Upper lobe of right lung (tissue), 1 donor: Measurements from ENCODE around the gene SDHA. TPM values are rescaled to one million over a fixed set of nuclear protein-coding genes. Genes with fewer than 3 reads are reported as not detected.
A peak's percentile ranks its signal among the peaks of the same experiment; 100 is the strongest.
"Not testable (repeated sequence)": the region's sequence is repeated elsewhere in the genome, so short reads cannot be mapped to it uniquely, and the experiment has no call there.

Experiments used
- ATAC-seq: fragments of 200-7000 bp; cut with Tn5 transposase; one replicate; pipeline ENCODE4 v1.9.1; 2020; ENCODE audit warnings: mild to moderate bottlenecking, moderate library complexity
- DNase-seq: peaks from one replicate; pipeline ENCODE4 v3.0.0-alpha.2; 2020
- H3K27ac ChIP-seq: fragments of 200-600 bp; one replicate; pipeline ENCODE4 v1.8.0; 2022
- H3K27me3 ChIP-seq: fragments of 200-600 bp; one replicate; pipeline ENCODE4 v1.8.0; 2022; ENCODE audit warnings: mild to moderate bottlenecking
- H3K36me3 ChIP-seq: fragments of 200-600 bp; one replicate; pipeline ENCODE4 v1.8.0; 2022
- H3K4me1 ChIP-seq: fragments of 200-600 bp; one replicate; pipeline ENCODE4 v1.8.0; 2022
- H3K4me3 ChIP-seq: fragments of 200-600 bp; one replicate; pipeline ENCODE4 v1.8.0; 2022; ENCODE audit warnings: mild to moderate bottlenecking
- H3K9me3 ChIP-seq: fragments of 200-600 bp; one replicate; pipeline ENCODE4 v1.8.0; 2022
- intact Hi-C: fragments of 100-400 bp; cut with DNase I; formaldehyde crosslinking; loops from one replicate; pipeline ENCODE4 v1.11.0; 2022
- total RNA-seq: library from RNA; stranded (reverse); fragmentation: NEBNext Ultra II Directional; extraction: Animal tissue kit (Norgen Biotek cat#: 25700); gene quantifications from one replicate; pipeline ENCODE4 v1.2.1, GENCODE V29; 2021
- TF ChIP-seq, protein P1 (sequence below): fragments of 200-600 bp; IDR thresholded peaks from one replicate; pipeline ENCODE4 v1.8.0; 2022; ENCODE audit warnings: antibody characterized with exemption
- donor health status: DM: no; HTN: yes; CAD: no; lungs with severe emphysema.

Gene SDHA
- total RNA-seq, 1 donor from 2014 or later = 94.0 TPM

DNA sequence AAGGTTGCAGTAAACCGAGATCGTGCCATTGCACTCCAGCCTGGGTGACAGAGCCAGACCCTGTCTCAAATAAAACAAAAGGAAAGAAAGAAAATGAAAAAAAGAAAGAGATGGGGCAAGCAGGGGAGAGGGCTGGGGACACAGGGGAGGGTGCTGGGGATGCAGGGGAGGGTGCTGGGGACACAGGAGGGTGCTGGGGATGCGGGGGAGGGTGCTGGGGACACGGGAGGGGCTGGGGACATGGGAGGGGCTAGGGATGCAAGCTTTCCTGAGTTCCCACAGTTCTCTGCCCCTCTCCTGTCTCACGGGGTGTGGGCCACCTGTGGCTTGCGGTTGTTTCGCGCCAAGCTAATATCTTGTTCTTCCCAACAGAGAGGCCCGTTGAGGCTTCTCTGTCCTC, 60.5 kb downstream of the SDHA start:
- TF ChIP-seq, protein P1, sequence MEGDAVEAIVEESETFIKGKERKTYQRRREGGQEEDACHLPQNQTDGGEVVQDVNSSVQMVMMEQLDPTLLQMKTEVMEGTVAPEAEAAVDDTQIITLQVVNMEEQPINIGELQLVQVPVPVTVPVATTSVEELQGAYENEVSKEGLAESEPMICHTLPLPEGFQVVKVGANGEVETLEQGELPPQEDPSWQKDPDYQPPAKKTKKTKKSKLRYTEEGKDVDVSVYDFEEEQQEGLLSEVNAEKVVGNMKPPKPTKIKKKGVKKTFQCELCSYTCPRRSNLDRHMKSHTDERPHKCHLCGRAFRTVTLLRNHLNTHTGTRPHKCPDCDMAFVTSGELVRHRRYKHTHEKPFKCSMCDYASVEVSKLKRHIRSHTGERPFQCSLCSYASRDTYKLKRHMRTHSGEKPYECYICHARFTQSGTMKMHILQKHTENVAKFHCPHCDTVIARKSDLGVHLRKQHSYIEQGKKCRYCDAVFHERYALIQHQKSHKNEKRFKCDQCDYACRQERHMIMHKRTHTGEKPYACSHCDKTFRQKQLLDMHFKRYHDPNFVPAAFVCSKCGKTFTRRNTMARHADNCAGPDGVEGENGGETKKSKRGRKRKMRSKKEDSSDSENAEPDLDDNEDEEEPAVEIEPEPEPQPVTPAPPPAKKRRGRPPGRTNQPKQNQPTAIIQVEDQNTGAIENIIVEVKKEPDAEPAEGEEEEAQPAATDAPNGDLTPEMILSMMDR = no peak
- DNase-seq = peak; percentile 26
- Histone ChIP-seq H3K27ac (no peak overlapping the region), H3K36me3 (peaks cover 33% of the 10 kb centered on the region), H3K4me1 (peaks cover 1% of the 10 kb centered on the region), H3K27me3 (no peaks in the 10 kb centered on the region), H3K9me3 (no peaks in the 10 kb centered on the region), H3K4me3 (no peak overlapping the region)
- intact Hi-C loops = no loop called here
- ATAC-seq = peak; percentile 22

DNA sequence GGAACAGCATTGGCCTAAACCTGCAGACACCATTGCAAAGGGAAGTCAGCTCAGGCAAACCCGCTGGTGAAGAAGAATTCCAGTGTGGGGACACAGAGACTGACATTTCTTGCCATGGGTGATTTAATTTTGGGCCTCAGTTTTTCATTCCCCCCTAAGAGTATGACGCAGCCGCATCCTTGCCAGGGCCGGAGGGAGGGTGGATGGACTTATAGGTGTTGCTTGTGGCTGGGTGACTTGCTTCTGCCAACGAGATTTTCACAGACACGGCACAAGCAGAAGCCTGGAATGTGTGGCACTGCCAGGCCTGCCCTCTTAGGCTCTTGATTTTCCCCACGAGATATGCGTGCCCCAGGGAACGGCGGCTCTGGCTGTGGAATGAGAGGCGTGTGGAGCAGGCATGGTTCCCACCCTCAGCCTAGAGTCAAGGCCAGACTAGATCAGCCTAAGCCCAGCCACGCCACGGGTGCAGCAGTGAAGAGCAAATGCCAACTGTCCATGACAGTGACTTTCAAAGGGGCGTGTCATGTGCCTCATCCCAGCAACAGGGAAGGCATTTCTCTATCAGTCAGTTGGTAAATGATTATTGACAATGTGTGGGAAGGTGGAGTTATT, 61.0 kb downstream of the SDHA start:
- H3K4me3 ChIP-seq, H3K27me3 ChIP-seq, ATAC-seq, H3K27ac ChIP-seq, intact Hi-C loops, H3K9me3 ChIP-seq, H3K4me1 ChIP-seq: not testable (repeated sequence)
- peak; percentile 47 for DNase-seq
- peaks cover 28% of the 10 kb centered on the region for H3K36me3 ChIP-seq

DNA sequence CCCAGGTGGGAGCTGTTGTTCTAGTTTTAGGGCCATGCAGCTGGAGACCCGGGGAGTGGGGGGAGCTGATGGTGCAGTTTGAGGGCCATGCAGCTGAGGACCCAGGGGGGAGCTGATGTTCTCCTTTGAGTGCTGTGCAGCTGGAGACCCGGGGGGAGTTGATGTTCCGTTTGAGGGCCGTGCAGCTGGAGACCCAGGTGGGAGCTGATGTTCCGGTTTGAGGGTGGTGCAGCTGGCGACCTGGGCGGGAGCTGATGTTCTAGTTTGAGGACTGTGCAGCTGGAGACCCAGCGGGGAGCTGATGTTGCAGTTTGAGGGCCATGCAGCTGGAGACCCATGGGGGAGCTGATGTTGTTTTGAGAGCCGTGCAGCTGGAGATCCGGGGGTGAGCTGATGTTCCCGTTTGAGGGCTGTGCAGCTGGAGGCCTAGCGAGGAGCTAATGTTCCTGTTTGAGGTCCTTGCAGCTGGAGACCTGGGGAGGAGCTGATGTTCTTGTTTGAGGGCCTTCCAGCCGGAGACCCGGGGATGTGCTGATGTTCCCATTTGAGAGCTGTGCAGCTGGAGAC, 68.0 kb downstream of the SDHA start:
- no peaks in the 10 kb centered on the region for H3K9me3 ChIP-seq
- H3K27me3 ChIP-seq = no peaks in the 10 kb centered on the region
- no peak overlapping the region for H3K4me3 ChIP-seq
- H3K27ac ChIP-seq = no peak overlapping the region
- DNase-seq (peak; percentile 49), ATAC-seq (no peak)
- intact Hi-C loops = no loop called here
- H3K4me1 ChIP-seq = no peaks in the 10 kb centered on the region
- H3K36me3 ChIP-seq = peaks cover 7% of the 10 kb centered on the region
- TF ChIP-seq, protein P1 = no peak

DNA sequence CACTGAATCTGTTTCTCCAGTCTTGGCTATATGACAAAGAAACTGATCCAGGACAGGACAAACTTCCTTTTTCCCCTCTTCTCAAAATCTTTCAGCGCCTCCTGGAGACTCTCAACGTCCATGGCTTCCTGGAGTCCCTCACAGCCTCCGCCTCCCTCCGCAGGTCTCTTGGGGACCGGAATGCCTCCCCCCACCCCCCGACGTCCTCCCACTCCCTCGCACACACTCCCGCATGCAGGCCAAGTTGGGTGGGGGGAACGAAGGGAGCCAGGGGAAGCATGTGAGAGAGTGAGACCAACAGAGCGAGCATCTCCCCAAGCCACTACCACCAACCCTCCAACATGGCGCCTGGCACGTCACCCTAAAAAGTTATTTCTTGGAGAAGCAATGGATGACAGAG, 72.1 kb downstream of the SDHA start:
- intact Hi-C loops, H3K4me1 ChIP-seq, H3K27ac ChIP-seq, H3K9me3 ChIP-seq, H3K27me3 ChIP-seq, H3K36me3 ChIP-seq, H3K4me3 ChIP-seq, ATAC-seq: not testable (repeated sequence)
- DNase-seq = peak; percentile 31

DNA sequence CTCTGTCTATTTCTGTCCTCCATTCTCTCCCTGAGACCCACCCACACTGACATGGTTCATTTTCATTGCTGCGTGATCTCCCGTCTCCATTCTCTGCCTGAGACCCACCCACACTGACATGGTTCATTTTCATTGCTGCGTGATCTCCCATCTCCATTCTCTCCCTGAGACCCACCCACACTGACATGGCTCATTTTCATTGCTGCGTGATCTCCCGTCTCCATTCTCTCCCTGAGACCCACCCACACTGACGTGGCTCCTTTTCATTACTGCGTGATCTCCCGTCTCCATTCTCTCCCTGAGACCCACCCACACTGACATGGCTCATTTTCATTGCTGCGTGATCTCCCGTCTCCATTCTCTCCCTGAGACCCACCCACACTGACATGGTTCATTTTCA, 73.2 kb downstream of the SDHA start:
- intact Hi-C loops, ATAC-seq: not testable (repeated sequence)

DNA sequence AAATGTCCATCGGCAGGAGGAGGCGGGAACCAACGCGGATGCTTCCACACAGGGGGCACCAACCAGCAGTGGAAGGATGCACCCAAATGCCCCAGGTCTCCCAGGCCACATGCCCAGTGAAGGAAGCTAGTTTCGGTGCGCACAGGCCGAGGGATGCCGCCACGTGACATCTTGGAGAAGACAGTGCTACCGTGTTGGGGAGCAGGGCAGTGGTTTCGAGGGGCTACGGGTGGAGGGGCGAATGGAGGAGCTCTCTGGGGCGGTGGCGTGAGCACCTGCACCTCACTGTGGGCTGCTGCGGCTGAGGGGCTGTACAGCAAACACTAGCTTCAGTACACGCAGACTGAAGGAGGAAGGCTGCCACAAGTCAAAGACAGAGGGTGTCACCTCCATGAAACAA, 76.7 kb downstream of the SDHA start:
- intact Hi-C loops, H3K36me3 ChIP-seq, H3K9me3 ChIP-seq, H3K27ac ChIP-seq, H3K4me3 ChIP-seq, ATAC-seq, H3K4me1 ChIP-seq, H3K27me3 ChIP-seq: not testable (repeated sequence)
- DNase-seq = peak; percentile 34

More for the DNA sequence above, 73.2 kb downstream of the SDHA start:
- H3K4me1 ChIP-seq, H3K36me3 ChIP-seq, H3K9me3 ChIP-seq, H3K4me3 ChIP-seq, H3K27me3 ChIP-seq, H3K27ac ChIP-seq: not testable (repeated sequence)
- peak; percentile 4 for DNase-seq

DNA sequence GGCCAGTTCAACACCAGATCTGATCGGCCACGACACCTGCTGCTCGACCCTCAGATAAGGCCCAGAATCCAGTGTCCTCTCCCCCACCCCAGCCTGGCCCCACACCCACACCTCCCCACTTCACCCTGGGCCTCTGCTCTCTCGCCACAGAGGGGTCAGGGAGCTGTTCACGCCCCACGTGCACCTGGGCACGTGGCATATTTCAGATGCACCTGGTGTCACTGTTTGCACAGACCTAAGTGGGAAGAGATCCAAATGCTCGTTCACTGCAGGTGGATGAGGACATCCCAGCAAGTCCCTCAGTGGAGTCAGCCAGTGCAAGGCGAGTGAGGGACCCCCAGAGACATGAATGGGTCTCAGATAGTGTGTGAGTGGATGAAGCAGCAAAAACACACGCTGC, 78.1 kb downstream of the SDHA start:
- H3K9me3 ChIP-seq, intact Hi-C loops, H3K27ac ChIP-seq, H3K36me3 ChIP-seq, H3K4me3 ChIP-seq, H3K4me1 ChIP-seq, H3K27me3 ChIP-seq, ATAC-seq: not testable (repeated sequence)
- DNase-seq = peak; percentile 35

DNA sequence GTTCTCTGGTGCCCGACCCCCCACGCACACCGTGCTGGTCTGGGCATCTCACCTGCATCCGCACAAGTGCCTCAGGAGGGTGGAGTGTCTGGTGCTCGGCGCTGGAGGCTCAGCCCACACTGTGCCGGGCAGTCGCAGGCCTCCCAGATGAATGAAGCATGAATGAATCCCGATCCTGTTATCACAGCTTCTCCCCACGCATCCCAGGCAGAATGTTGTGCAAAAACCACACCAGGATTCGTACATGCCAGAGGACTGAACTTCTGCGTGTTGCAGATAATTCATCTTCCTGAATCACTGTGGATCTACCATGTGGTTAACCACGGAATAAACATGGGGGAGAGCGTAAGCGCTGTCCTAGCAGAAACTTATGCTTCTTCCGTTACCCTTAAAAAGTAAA, 78.8 kb downstream of the SDHA start:
- H3K4me1 ChIP-seq, intact Hi-C loops, H3K4me3 ChIP-seq, H3K27ac ChIP-seq, H3K9me3 ChIP-seq, H3K27me3 ChIP-seq, H3K36me3 ChIP-seq: not testable (repeated sequence)
- peak; percentile 22 for DNase-seq
- ATAC-seq = peak; percentile 39

DNA sequence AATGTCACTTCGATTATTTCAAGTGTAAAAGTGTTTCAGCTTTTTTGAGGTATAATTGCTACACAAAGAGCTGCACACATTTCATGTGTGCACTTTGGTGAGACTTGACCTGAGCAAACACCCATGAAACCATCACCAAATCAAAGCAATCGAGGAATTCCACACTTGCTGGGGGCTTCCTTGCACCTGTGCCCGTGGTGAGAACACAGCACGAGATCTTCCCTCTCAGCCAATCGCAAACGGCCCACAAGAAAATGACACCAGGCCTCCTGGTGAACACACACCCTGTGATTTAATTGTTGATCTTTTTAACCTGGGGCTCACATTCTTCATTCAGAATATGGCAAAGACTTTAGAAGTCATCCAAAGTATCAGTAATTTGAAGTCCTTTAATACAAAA, 79.3 kb downstream of the SDHA start:
- H3K27ac ChIP-seq = not testable (repeated sequence)

DNA sequence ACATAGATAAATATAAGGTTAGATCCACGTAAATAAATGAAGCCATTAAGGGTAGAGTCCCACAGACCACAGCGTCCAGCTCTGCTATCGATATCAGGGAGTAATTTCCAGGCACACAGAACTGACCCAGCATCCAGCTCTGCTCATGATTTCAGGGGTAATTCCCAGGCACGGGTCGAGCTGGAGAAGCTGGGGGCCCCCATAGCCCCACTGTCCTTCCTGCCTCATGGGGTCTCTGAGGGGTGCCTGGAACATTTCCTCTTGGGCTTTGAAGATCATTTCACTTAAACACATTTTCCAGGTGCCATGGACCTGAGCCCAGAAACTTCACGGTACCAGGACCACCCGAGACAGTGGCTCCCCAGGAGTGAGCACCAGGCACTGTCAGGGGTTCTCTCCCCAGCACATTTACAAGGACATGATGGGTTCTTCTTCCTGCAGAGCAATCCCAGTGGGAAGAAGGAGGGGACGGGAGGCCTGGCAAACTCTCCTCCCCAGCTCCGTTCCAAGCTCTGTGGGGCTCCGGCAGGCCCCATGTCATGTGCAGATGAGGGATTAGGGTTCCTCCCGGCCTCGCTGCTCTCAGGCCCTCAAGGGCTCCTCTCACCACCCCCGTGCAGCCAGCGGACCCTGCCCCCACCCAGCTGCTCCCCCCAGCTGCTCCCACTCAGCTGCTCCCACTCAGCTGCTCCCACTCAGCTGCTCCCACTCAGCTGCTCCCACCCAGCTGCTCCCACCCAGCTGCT, 80.0 kb downstream of the SDHA start:
- H3K27ac ChIP-seq, H3K27me3 ChIP-seq, H3K4me3 ChIP-seq, ATAC-seq, H3K9me3 ChIP-seq, H3K4me1 ChIP-seq, H3K36me3 ChIP-seq, intact Hi-C loops: not testable (repeated sequence)
- DNase-seq = peak; percentile 54

More for the DNA sequence above, 79.3 kb downstream of the SDHA start:
- H3K9me3 ChIP-seq, H3K4me3 ChIP-seq, H3K4me1 ChIP-seq, ATAC-seq, H3K27me3 ChIP-seq, intact Hi-C loops, H3K36me3 ChIP-seq: not testable (repeated sequence)
- peak; percentile 5 for DNase-seq
